Pancreas (tissue), 10 donors: ENCODE measurements around the gene CACUL1. TPM values are rescaled to one million over a fixed set of nuclear protein-coding genes. Genes with fewer than 3 reads are reported as not detected.
A peak's percentile ranks its signal among the peaks of the same experiment; 100 is the strongest.

ENCODE experiments used
- ATAC-seq, 4 donors: fragments of 200-7000 bp; cut with Tn5 transposase; one replicate each; pipeline versions ENCODE4 v1.8.0 to v1.9.1; 2020; ENCODE audit warnings: mild to moderate bottlenecking in 4 of 4, moderate library complexity in 4 of 4
- DNase-seq, 6 donors: peaks; one replicate each; pipeline ENCODE4 v3.0.0-alpha.2; 2020
- FAIRE-seq: peaks from 2 replicates; lab custom pipeline; 2012; peaks lifted over from hg19 to GRCh38; lab: Jason Lieb, UNC
- H3K27ac ChIP-seq, 4 donors: fragments of 200-600 bp; sonication (generic); 1 replicate in 3 of 4; 2 replicates in 1 of 4; pipeline versions ENCODE4 v1.5.0 to v1.8.0; 2020
- H3K27me3 ChIP-seq, 4 donors: fragments of 200-600 bp; one replicate each; pipeline ENCODE4 v1.8.0; 2021
- H3K36me3 ChIP-seq, 3 donors: fragments of 200-600 bp; sonication (generic) in 1 of 3; one replicate each; pipeline versions ENCODE4 v1.5.0 to v1.8.0; 2020 to 2021
- H3K4me1 ChIP-seq, 3 donors: fragments of 200-600 bp; one replicate each; pipeline ENCODE4 v1.8.0; 2021
- H3K4me3 ChIP-seq, 4 donors: fragments of 200-600 bp; sonication (generic) in 2 of 4; one replicate each; pipeline versions ENCODE4 v1.5.0 to v1.8.0; 2020 to 2021
- H3K9me3 ChIP-seq, 4 donors: fragments of 200-600 bp; one replicate each; pipeline ENCODE4 v1.8.0; 2021
- CTCF ChIP-seq, 4 donors: fragments of 200-600 bp; sonication (generic) in 3 of 4; IDR thresholded peaks; one replicate each; pipeline versions ENCODE4 v1.5.0 to v1.8.0; 2021; ENCODE audit warnings: antibody characterized with exemption in 4 of 4
- WGBS, 2 donors: extraction: QIAGEN DNeasy Blood & Tissue Kit; methylation state at CpG; one replicate each; pipeline ENCODE4 v1.1.7; 2013; 5-methylcytosine and 5-hydroxymethylcytosine counted together
- intact Hi-C, 3 donors: fragments of 100-400 bp; cut with DNase I; formaldehyde crosslinking; loops; one replicate each; pipeline versions ENCODE4 v1.11.1 to v1.14.2; 2022
- polyA plus RNA-seq, 2 donors: library from polyadenylated mRNA; stranded (reverse); fragments of 200-250 nt; gene quantifications; one replicate each; pipeline ENCODE4 v1.2.3, GENCODE V29; 2013
- total RNA-seq, 6 donors: library from RNA; stranded (reverse); fragmentation: NEBNext Ultra II Directional in 4 of 6; extraction: Animal tissue kit (Norgen Biotek cat#: 25700) in 4 of 6; gene quantifications; one replicate each; pipeline versions ENCODE4 v1.2.1 to v1.2.4, GENCODE V29; 2021 to 2023
- donor health status: healthy with polysubstance abuse.
- donor health status: DM: no; HTN: no; CAD: no; lungs with moderate emphysema.
- donor health status: DM: no; HTN: no; CAD: no.
- donor health status: control.
- donor health status: control.
- donor health status: Bipolar disorder and iron deficiency.
- donor health status: DM: yes; HTN: yes; CAD: no.
- donor health status: DM: no; HTN: no; CAD: no.
- donor health status: DM: no; HTN: no; CAD: no.
- donor health status: DM: yes; HTN: yes; CAD: no.

Gene CACUL1
- total and polyA plus RNA-seq, 8 donors, result 3.1 to 28.3 (median 16.2) TPM

DNA sequence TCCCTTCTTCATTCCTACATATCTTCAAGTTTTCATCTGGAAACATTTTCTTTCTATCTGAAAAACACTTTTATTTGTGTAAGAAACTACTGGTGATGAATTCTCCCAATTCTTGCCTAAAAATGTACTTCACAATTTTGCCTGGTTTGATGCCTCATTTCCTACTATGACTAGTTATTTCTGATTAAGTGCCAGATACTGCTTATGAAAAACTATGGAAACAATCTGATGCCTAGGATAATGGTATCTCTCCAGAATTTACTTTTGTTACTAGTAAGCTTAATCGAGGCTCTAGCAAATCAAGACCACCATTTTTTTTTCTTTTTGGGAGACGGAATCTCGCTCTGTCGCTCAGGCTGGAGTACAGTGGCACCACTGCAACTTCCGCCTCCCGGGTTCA is 31.3 kb downstream of the CACUL1 start:
- no peak overlapping the region for H3K4me3 ChIP-seq
- no peaks in the 10 kb centered on the region for H3K36me3 ChIP-seq
- no peak overlapping the region for H3K27ac ChIP-seq
- ATAC-seq (no peak), FAIRE-seq (no peak), DNase-seq (no peak)
- H3K27me3 ChIP-seq, result no peaks in the 10 kb centered on the region
- peaks cover 12 to 20% (median 19%) of the 10 kb centered on the region in 3 donors for H3K4me1 ChIP-seq
- no peak for TF ChIP-seq CTCF (IDR thresholded peaks at IDR 0.05)
- H3K9me3 ChIP-seq, result no peaks in the 10 kb centered on the region
- WGBS, 2 donors, result 90 to 92% methylated on average over 6 of the region's 6 CpGs
- intact Hi-C loops, result loop anchor here in 1 of 3 donors (5.0 kb wide), 1 partner anchor 156 kb away; no protein-coding TSS in a partner anchor

GRCh38 chr10:118721539-118721876 is 33.3 kb downstream of the CACUL1 start:
- TF ChIP-seq CTCF (IDR thresholded peaks at IDR 0.05), result no peak
- H3K27ac ChIP-seq, result no peak overlapping the region
- H3K9me3 ChIP-seq, result no peaks in the 10 kb centered on the region
- peaks cover 12 to 19% (median 16%) of the 10 kb centered on the region in 3 donors for H3K4me1 ChIP-seq
- FAIRE-seq (no peak), DNase-seq (no peak), ATAC-seq (no peak)
- WGBS, 2 donors, result 72 to 74% methylated on average over 3 of the region's 3 CpGs
- intact Hi-C loops, result loop anchor here in 1 of 3 donors (5.0 kb wide), 1 partner anchor 154 kb away; no protein-coding TSS in a partner anchor
- H3K36me3 ChIP-seq, result no peaks in the 10 kb centered on the region
- no peaks in the 10 kb centered on the region for H3K27me3 ChIP-seq
- H3K4me3 ChIP-seq, result no peak overlapping the region

- peak; percentile 49 to 74 (median 66) for TF ChIP-seq CTCF (IDR thresholded peaks at IDR 0.05)
- ATAC-seq, result peak; percentile 56 to 88 (median 82)
- Histone ChIP-seq H3K27me3 (no peaks in the 10 kb centered on the region), H3K36me3 (no peaks in the 10 kb centered on the region), H3K4me3 (no peak overlapping the region), H3K9me3 (no peaks in the 10 kb centered on the region), H3K4me1 (peaks cover 10 to 13% (median 10%) of the 10 kb centered on the region in 3 donors), H3K27ac (no peak overlapping the region)
- peak in 1 of 6 donors; percentile 62 for DNase-seq
- 16 to 19% methylated on average over 3 of the region's 3 CpGs for WGBS, 2 donors
- peak; percentile 97 for FAIRE-seq
- intact Hi-C loops, result loop anchor here in 1 of 3 donors (5.0 kb wide), 1 partner anchor 154 kb away; no protein-coding TSS in a partner anchor
Observed at GRCh38 chr10:118720685-118721538, 33.9 kb downstream of the CACUL1 start.

- no peaks in the 10 kb centered on the region for H3K4me1 ChIP-seq
- no peaks in the 10 kb centered on the region for H3K36me3 ChIP-seq
- intact Hi-C loops, result no loop called here
- TF ChIP-seq CTCF (IDR thresholded peaks at IDR 0.05), result no peak
- H3K4me3 ChIP-seq, result no peak overlapping the region
- FAIRE-seq, result no peak
- no peak for DNase-seq
- no peaks in the 10 kb centered on the region for H3K27me3 ChIP-seq
- no peaks in the 10 kb centered on the region for H3K9me3 ChIP-seq
- WGBS, 2 donors, result 88 to 90% methylated on average over 3 of the region's 3 CpGs
- ATAC-seq, result no peak
- no peak overlapping the region for H3K27ac ChIP-seq
Observed at GRCh38 chr10:118714366-118714765, 40.4 kb downstream of the CACUL1 start.
